ENCODE results near the gene FOS. TPM values are rescaled to one million over a fixed set of nuclear protein-coding genes. Genes with fewer than 3 reads are reported as not detected.

FOS gene
- total and polyA plus RNA-seq, 2 of the 13 experiments (the other 11 are each of a cell fraction or from before 2014, with no cell fraction given): 15.9 to 24.2 TPM

- TF ChIP-seq HOMEZ (CRISPR knock-in tag; IDR thresholded peaks at IDR 0.05; ENCODE audit: low read depth) (0 out of 2 replicates have a peak, but pooled peaks have one; percentile 36), PAXIP1 (CRISPR knock-in tag; conservative IDR thresholded peaks at IDR 0.05) (peak; percentile 82), BRF2 (CRISPR knock-in tag; IDR thresholded peaks at IDR 0.05) (no peak), RAD51 (IDR thresholded peaks at IDR 0.05; ENCODE audit: borderline replicate concordance) (no peak), KAT2B (IDR thresholded peaks at IDR 0.05; ENCODE audit: borderline replicate concordance, low read depth, low read length) (no peak), ZBTB7B (CRISPR knock-in tag; IDR thresholded peaks at IDR 0.05) (0 out of 2 replicates have a peak, but pooled peaks have one; percentile 21), CBX2 (IDR thresholded peaks at IDR 0.05; ENCODE audit: low read depth, low read length) (no peak), CBX2 (CRISPR knock-in tag; IDR thresholded peaks at IDR 0.05; ENCODE audit: low read depth) (no peak; the same call in 1 of the 2 replicates), ZNF30 (CRISPR knock-in tag; IDR thresholded peaks at IDR 0.05) (no peak), HNF4G (IDR thresholded peaks at IDR 0.05; ENCODE audit: borderline replicate concordance, low read depth, low read length) (no peak), HNF4G (CRISPR knock-in tag; IDR thresholded peaks at IDR 0.05; ENCODE audit: borderline replicate concordance, low read depth) (no peak), ZNF558 (CRISPR knock-in tag; IDR thresholded peaks at IDR 0.05; ENCODE audit: borderline replicate concordance) (no peak), MLLT10 (CRISPR knock-in tag; IDR thresholded peaks at IDR 0.05) (no peak), FUBP1 (CRISPR knock-in tag; IDR thresholded peaks at IDR 0.05; ENCODE audit: borderline replicate concordance) (no peak), ZBTB2 (CRISPR knock-in tag; IDR thresholded peaks at IDR 0.05; ENCODE audit: low read depth) (no peak), NR2C2 (CRISPR knock-in tag; IDR thresholded peaks at IDR 0.05; ENCODE audit: borderline replicate concordance) (no peak)
Observed at GRCh38 chr14:75328558-75329155, 50.0 kb downstream of the FOS start (continued).
